ENCODE data around the gene CABP7.
"Not testable (repeated sequence)": the region's sequence is repeated elsewhere in the genome, so short reads cannot be mapped to it uniquely, and the experiment has no call there.

Gene CABP7

GRCh38 chr22:29750029-29750428 is 30.2 kb downstream of the CABP7 start:
- no peak for DNase-seq

GRCh38 chr22:29750559-29751538 is 31.0 kb downstream of the CABP7 start:
- peak; percentile 51 to 57 (median 55) for DNase-seq

- DNase-seq, result no peak
These were observed 31.9 kb downstream of the CABP7 start for GRCh38 chr22:29751669-29752068.

- DNase-seq, result no peak
These were observed 34.2 kb downstream of the CABP7 start for GRCh38 chr22:29753808-29754657.

GRCh38 chr22:29754658-29755395 is 35.0 kb downstream of the CABP7 start:
- not testable (repeated sequence) for DNase-seq

GRCh38 chr22:29755889-29756288 is 36.1 kb downstream of the CABP7 start:
- DNase-seq, result no peak

GRCh38 chr22:29756341-29756740 is 36.5 kb downstream of the CABP7 start:
- DNase-seq, result no peak

GRCh38 chr22:29757096-29757495 is 37.3 kb downstream of the CABP7 start:
- no peak for DNase-seq

GRCh38 chr22:29758068-29758622 is 38.3 kb downstream of the CABP7 start:
- no peak for DNase-seq

- DNase-seq, result no peak
These were observed 39.2 kb downstream of the CABP7 start for GRCh38 chr22:29758959-29759358.

GRCh38 chr22:29762263-29762662 is 42.5 kb downstream of the CABP7 start:
- no peak for DNase-seq

GRCh38 chr22:29765905-29766631 is 46.3 kb downstream of the CABP7 start:
- DNase-seq, result peak in 2 of 3 donors; percentile 22 to 47

- DNase-seq, result peak; percentile 96
These were observed 46.9 kb downstream of the CABP7 start, which contains the start of gene ZMAT5 for GRCh38 chr22:29766632-29767170. Gene ZMAT5, minus strand, starts transcription at chr22:29767007. Its CDS starts 18,463 bp downstream, at chr22:29748544.

GRCh38 chr22:29767171-29768051 is 47.6 kb downstream of the CABP7 start, which contains the start of gene UQCR10:
Gene UQCR10, plus strand, starts transcription at chr22:29767369. Its CDS starts 30 bp downstream, at chr22:29767399.
- DNase-seq, result peak; percentile 95 to 97 (median 97)

GRCh38 chr22:29768052-29768693 is 48.4 kb downstream of the CABP7 start:
- DNase-seq, result no peak

GRCh38 chr22:29769723-29770321 is 50.0 kb downstream of the CABP7 start:
- DNase-seq, result no peak

- DNase-seq, result peak; percentile 31 to 32 (median 32)
These were observed 52.4 kb downstream of the CABP7 start for GRCh38 chr22:29772170-29772641.

GRCh38 chr22:29773233-29773632 is 53.4 kb downstream of the CABP7 start:
- DNase-seq, result no peak

GRCh38 chr22:29780220-29780619 is 60.4 kb downstream of the CABP7 start:
- no peak for DNase-seq

Measured in suppressor macrophage treated with lipopolysaccharide for 1 hour (primary cell).